Adrenal gland (tissue), 12 donors: ENCODE data around the gene CAMK2A. TPM values are rescaled to one million over a fixed set of nuclear protein-coding genes. Genes with fewer than 3 reads are reported as not detected.
A peak's percentile ranks its signal among the peaks of the same experiment; 100 is the strongest.

Experiments used
- DNase-seq, 7 donors: peaks; one replicate each; pipeline ENCODE4 v3.0.0-alpha.2; 2019 to 2020
- H3K27ac ChIP-seq, 5 donors: fragments of 200-600 bp; sonication (generic) in 4 of 5; 1 replicate in 3 of 5; 2 replicates in 2 of 5; pipeline versions ENCODE4 v1.5.1 to v1.8.0; 2016 to 2020; ENCODE audit warnings: mild to moderate bottlenecking in 1 of 5
- H3K27me3 ChIP-seq: fragments of 200-600 bp; 2 replicates; pipeline ENCODE4 v1.8.0; 2021
- H3K36me3 ChIP-seq, 2 donors: fragments of 200-600 bp; replicated peaks in 1 of 2; 1 replicate in 1 of 2; 2 replicates in 1 of 2; pipeline versions ENCODE4 v1.5.1 to v1.8.0; 2018 to 2022
- H3K4me1 ChIP-seq, 2 donors: fragments of 200-600 bp; replicated peaks in 1 of 2; 1 replicate in 1 of 2; 2 replicates in 1 of 2; pipeline versions ENCODE4 v1.5.1 to v1.8.0; 2018 to 2021
- H3K4me3 ChIP-seq, 4 donors: fragments of 200-600 bp; sonication (generic) in 3 of 4; one replicate each; pipeline ENCODE4 v1.5.1; 2016 to 2018
- H3K9me3 ChIP-seq, 3 donors: fragments of 200-600 bp; sonication (generic) in 1 of 3; replicated peaks in 1 of 3; 1 replicate in 2 of 3; 2 replicates in 1 of 3; pipeline versions ENCODE4 v1.5.1 to v1.8.0; 2016 to 2021
- CTCF ChIP-seq, 6 experiments: fragments of 450-650 bp in 4 of 6; fragments of 200-600 bp in 2 of 6; sonication (generic) in 1 of 6; IDR thresholded peaks; 1 replicate in 5 of 6; 2 replicates in 1 of 6; pipeline versions ENCODE4 v1.5.1 to v1.8.0; 2016 to 2021; ENCODE audit warnings: antibody characterized with exemption in 6 of 6, mild to moderate bottlenecking in 2 of 6, moderate library complexity in 1 of 6
- POLR2A ChIP-seq, 2 donors: fragments of 450-650 bp; IDR thresholded peaks; one replicate each; pipeline ENCODE4 v1.6.1; 2017; ENCODE audit warnings: antibody characterized with exemption in 2 of 2, mild to moderate bottlenecking in 2 of 2, moderate library complexity in 1 of 2
- WGBS, 4 donors: extraction: QIAGEN DNeasy Blood & Tissue Kit in 2 of 4; methylation state at CpG; one replicate each; pipeline versions ENCODE4 v1.1.5 to v1.1.7; 2013 to 2017; 5-methylcytosine and 5-hydroxymethylcytosine counted together
- intact Hi-C, 2 donors: fragments of 100-400 bp; cut with DNase I; formaldehyde crosslinking; loops; one replicate each; pipeline versions ENCODE4 v1.14.1 to v1.15.0; 2022 to 2023
- polyA plus RNA-seq, 3 donors: library from polyadenylated mRNA; stranded (reverse); fragments of 200-250 nt in 2 of 3; fragments of 350-450 nt in 1 of 3; fragmentation: Illumina TruSeq in 1 of 3; extraction: RNeasy Lipid Tissue Mini Kit (QIAGEN cat#74804) in 1 of 3; gene quantifications; one replicate each; pipeline ENCODE4 v1.2.3, GENCODE V29; 2013 to 2014
- total RNA-seq, 9 donors: library from RNA; depleted of rRNA in 4 of 9; stranded (reverse); fragments of >200 nt in 4 of 9; fragments of 120-200 nt in 1 of 9; fragmentation: NEBNext Ultra II Directional in 1 of 9; extraction: Animal tissue kit (Norgen Biotek cat#: 25700) in 1 of 9; gene quantifications; one replicate each; pipeline versions ENCODE4 v1.1.0 to v1.2.4, GENCODE V29; 2013 to 2023
- donor health status: healthy with polysubstance abuse.
- donor health status: Bipolar disorder and iron deficiency.
- donor health status: DM: yes; HTN: yes; CAD: no.
- donor health status: DM: no; HTN: no; CAD: no.
- donor health status: DM: no; HTN: no; CAD: no.
- donor health status: DM: yes; HTN: yes; CAD: no.

Gene CAMK2A
- total and polyA plus RNA-seq, 12 donors: 0.23 to 1.3 (median 0.64) TPM; not detected in 3

GRCh38 chr5:150274811-150275210, 14.8 kb downstream of the CAMK2A start:
- Histone ChIP-seq H3K27me3 (no peaks in the 10 kb centered on the region), H3K36me3 (no peaks in the 10 kb centered on the region), H3K9me3 (no peaks in the 10 kb centered on the region), H3K4me1 (no peaks in the 10 kb centered on the region), H3K27ac (no peak overlapping the region), H3K4me3 (no peak overlapping the region)
- 84 to 98% (median 91%) methylated on average over 3 to 4 of the region's 4 CpGs for WGBS, 4 donors
- TF ChIP-seq CTCF (IDR thresholded peaks at IDR 0.05): no peak
- TF ChIP-seq POLR2A (IDR thresholded peaks at IDR 0.05): no peak
- DNase-seq: no peak
- intact Hi-C loops: loop anchor here (5.0 to 10.0 kb wide), 2 partner anchors 160 to 162 kb away; no protein-coding TSS in a partner anchor

GRCh38 chr5:150272531-150272930, 17.0 kb downstream of the CAMK2A start:
- Histone ChIP-seq H3K4me1 (no peaks in the 10 kb centered on the region), H3K4me3 (no peak overlapping the region), H3K9me3 (no peaks in the 10 kb centered on the region), H3K27me3 (no peaks in the 10 kb centered on the region), H3K36me3 (no peaks in the 10 kb centered on the region), H3K27ac (no peak overlapping the region)
- 60 to 71% (median 67%) methylated on average over 4 to 5 of the region's 5 CpGs for WGBS, 4 donors
- DNase-seq: peak in 6 of 7 donors; percentile 28 to 55 (median 44)
- TF ChIP-seq CTCF (IDR thresholded peaks at IDR 0.05) (peak; percentile 6 to 58 (median 48)), POLR2A (IDR thresholded peaks at IDR 0.05) (no peak)
- intact Hi-C loops: loop anchor here (5.0 to 10.0 kb wide), 2 partner anchors 162 to 165 kb away; no protein-coding TSS in a partner anchor

- TF ChIP-seq POLR2A (IDR thresholded peaks at IDR 0.05) (no peak), CTCF (IDR thresholded peaks at IDR 0.05) (no peak)
- Histone ChIP-seq H3K4me1 (no peaks in the 10 kb centered on the region), H3K36me3 (no peaks in the 10 kb centered on the region), H3K4me3 (no peak overlapping the region), H3K9me3 (no peaks in the 10 kb centered on the region), H3K27me3 (no peaks in the 10 kb centered on the region), H3K27ac (no peak overlapping the region)
- WGBS, 4 donors: 73 to 83% (median 82%) methylated on average over 5 of the region's 5 CpGs
- intact Hi-C loops: loop anchor here (5.0 to 10.0 kb wide), 2 partner anchors 163 to 165 kb away; no protein-coding TSS in a partner anchor
- DNase-seq: no peak
These were observed 17.6 kb downstream of the CAMK2A start for GRCh38 chr5:150271923-150272322.

GRCh38 chr5:150271296-150271692, 18.3 kb downstream of the CAMK2A start:
- Histone ChIP-seq H3K27me3 (no peaks in the 10 kb centered on the region), H3K4me1 (no peaks in the 10 kb centered on the region), H3K27ac (no peak overlapping the region), H3K36me3 (no peaks in the 10 kb centered on the region), H3K9me3 (no peaks in the 10 kb centered on the region), H3K4me3 (no peak overlapping the region)
- intact Hi-C loops: loop anchor here (5.0 to 10.0 kb wide), 2 partner anchors 164 to 166 kb away; no protein-coding TSS in a partner anchor
- DNase-seq: no peak
- no peak for TF ChIP-seq POLR2A (IDR thresholded peaks at IDR 0.05)
- TF ChIP-seq CTCF (IDR thresholded peaks at IDR 0.05): no peak
- WGBS, 4 donors: 88 to 96% (median 92%) methylated on average over 8 of the region's 8 CpGs
